A673 (cell line): ENCODE results near the gene DCHS1.

ENCODE experiments used
- CTCF ChIP-seq: fragments of 300-800, 200-600 bp; sonication (generic); conservative IDR thresholded peaks from 2 replicates; pipeline ENCODE4 v1.5.1; 2017; ENCODE audit warnings: low read depth, mild to moderate bottlenecking, antibody characterized with exemption, low read length, moderate library complexity, mixed read lengths
- EZH2 ChIP-seq: fragments of 200-600 bp; sonication (generic); IDR thresholded peaks from 2 replicates; pipeline ENCODE4 v1.6.1; 2017; ENCODE audit warnings: borderline replicate concordance, low read depth, mild to moderate bottlenecking, mixed read lengths, antibody characterized with exemption, low read length; ENCODE audit not compliant: poor library complexity, severe bottlenecking

- TF ChIP-seq EZH2: no peak
- TF ChIP-seq CTCF: no peak
These were observed 30.4 kb upstream of the DCHS1 start for GRCh38 chr11:6686006-6686405.
